ENCODE results near the gene MUC22. TPM values are rescaled to one million over a fixed set of nuclear protein-coding genes. Genes with fewer than 3 reads are reported as not detected.
"Not testable (repeated sequence)": the region's sequence is repeated elsewhere in the genome, so short reads cannot be mapped to it uniquely, and the experiment has no call there.

Gene MUC22
- total RNA-seq (not detected), polyA plus RNA-seq (ENCODE audit: insufficient read length in 2 of 2) (not detected)
- long read RNA-seq, donor 1 = 0 reads
- long read RNA-seq, donor 2 = 0 reads
- long read RNA-seq, donor 3 = 0 reads
- long read RNA-seq, donor 4 = 0 reads

DNA sequence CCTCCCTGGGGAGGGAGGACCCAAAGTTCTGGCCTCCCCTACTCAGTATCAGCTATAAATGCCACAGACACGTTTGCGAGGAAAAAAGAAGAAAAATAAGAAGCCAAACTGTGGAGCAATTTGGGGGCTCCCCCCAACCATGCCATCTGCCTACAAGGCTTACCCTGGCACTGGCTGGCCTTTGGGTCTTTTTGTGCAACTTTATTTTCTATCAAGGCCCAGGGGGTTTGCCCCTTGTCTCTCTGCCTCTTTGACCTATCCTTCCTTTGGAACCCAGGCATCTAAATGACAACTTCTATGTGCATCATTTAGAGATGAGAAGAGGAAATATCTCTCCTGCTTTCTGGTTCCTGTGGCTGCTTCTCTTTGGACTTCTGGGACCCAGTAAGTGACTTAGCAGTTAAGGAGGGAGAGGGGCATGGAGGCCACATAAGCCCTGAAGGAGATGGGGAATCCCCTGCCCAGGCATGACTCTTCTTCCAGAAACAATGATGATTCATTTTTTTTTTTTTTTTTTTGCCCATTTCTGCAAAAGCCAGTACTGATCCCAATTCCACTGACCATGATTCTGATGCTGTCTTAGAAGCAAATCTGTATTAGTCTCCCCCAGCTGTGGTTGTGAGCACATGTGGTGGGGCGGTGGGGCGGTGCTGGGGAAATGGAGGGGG lies at the start of gene MUC22:
Gene MUC22, plus strand, starts transcription at position 82 of the 668 bp plus-strand sequence. Its CDS starts 233 bp downstream, at position 315.
- no peak within 1 kb of the TSS for H3K4me3 ChIP-seq (ENCODE audit: low read depth, low read length)
- WGBS (ENCODE audit: insufficient coverage) = 92% methylated on average over 2 of the region's 4 CpGs
- peaks cover 3% of the 10 kb centered on the region for H3K9me3 ChIP-seq (ENCODE audit: control insufficient read depth, insufficient read depth, low read length)
- DNase-seq (ENCODE audit: low read depth in 4 of 6, low spot score in 6 of 6) = no peak
- peaks cover 5% of the 10 kb centered on the region for H3K4me1 ChIP-seq (ENCODE audit: control insufficient read depth, insufficient read depth, low read length)
- H3K27me3 ChIP-seq (ENCODE audit: control insufficient read depth, insufficient read depth, low read length) = no peaks in the 10 kb centered on the region
- no peak within 1 kb of the TSS for H3K27ac ChIP-seq (ENCODE audit: low read depth, low read length)
- no peaks in the 10 kb centered on the region for H3K36me3 ChIP-seq (ENCODE audit: control insufficient read depth, insufficient read depth, low read length)

DNA sequence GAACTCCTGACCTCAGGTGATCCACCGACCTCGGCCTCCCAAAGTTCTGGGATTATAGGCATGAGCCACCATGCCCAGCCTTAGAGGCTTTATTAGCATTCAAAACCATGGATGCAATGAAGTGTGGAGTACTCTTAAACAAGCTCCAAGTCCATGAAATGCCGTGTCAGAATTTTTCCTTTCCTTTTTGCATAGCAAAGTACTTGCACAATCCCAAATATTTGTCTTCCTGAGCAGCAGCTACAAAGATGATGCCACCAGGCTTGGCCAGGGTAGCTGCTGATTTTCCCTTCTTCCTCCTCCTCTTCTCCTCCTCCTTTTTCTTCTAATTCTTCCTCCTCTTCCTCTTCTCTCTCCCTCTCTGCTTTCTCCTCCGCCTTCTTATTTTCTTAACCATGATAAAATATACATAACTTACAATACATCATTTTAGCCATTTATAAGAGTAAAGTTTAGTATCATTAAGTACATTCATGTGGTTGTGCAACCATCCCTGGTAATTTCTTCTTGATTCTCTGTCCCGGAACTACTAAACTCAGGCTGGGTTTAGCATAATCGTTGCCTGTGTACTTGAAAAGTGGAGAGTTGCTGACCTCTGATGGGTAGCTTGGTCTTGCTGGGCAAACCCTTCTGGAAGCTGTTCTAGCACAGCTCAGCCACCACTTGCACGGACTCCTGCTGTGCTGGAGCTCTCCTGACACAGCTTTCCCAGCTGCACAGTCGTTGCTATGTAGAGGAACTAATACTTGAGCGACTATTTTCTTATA lies 49.2 kb upstream of the MUC22 start:
- Histone ChIP-seq H3K9me3 (ENCODE audit: control insufficient read depth, insufficient read depth, low read length) (no peaks in the 10 kb centered on the region), H3K4me1 (ENCODE audit: control insufficient read depth, insufficient read depth, low read length) (peaks cover 5% of the 10 kb centered on the region), H3K36me3 (ENCODE audit: control insufficient read depth, insufficient read depth, low read length) (no peaks in the 10 kb centered on the region), H3K27me3 (ENCODE audit: control insufficient read depth, insufficient read depth, low read length) (no peaks in the 10 kb centered on the region), H3K27ac (ENCODE audit: low read depth, low read length) (no peak overlapping the region), H3K4me3 (ENCODE audit: low read depth, low read length) (no peak overlapping the region)
- no peak for DNase-seq (ENCODE audit: low read depth in 4 of 6, low spot score in 6 of 6)
- WGBS (ENCODE audit: insufficient coverage) = 79% methylated on average over 6 of the region's 9 CpGs

DNA sequence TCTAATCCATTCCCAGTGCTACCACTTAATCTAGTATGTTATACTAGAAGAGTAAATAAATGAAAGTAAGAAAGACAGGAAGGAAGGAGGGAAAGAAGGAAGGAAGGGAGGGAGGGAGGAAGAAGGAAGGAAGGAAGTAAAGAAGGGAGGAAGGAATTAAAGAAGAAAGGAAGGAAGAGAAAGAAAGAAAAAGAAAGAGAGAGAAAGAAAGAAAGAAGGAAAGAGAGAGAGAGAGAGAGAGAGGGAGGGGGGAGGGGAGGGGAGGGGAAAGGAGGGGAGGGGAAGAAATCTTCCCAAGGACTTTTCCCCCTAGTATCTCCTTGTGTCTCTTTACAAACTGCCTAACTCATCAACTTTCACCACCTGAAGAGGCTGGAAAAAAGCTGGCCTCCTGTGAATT lies 47.6 kb upstream of the MUC22 start:
- no peaks in the 10 kb centered on the region for H3K36me3 ChIP-seq (ENCODE audit: control insufficient read depth, insufficient read depth, low read length)
- H3K4me3 ChIP-seq (ENCODE audit: low read depth, low read length) = no peak overlapping the region
- no peaks in the 10 kb centered on the region for H3K9me3 ChIP-seq (ENCODE audit: control insufficient read depth, insufficient read depth, low read length)
- peaks cover 3% of the 10 kb centered on the region for H3K4me1 ChIP-seq (ENCODE audit: control insufficient read depth, insufficient read depth, low read length)
- no peak for DNase-seq (ENCODE audit: low read depth in 4 of 6, low spot score in 6 of 6)
- H3K27ac ChIP-seq (ENCODE audit: low read depth, low read length) = no peak overlapping the region
- H3K27me3 ChIP-seq (ENCODE audit: control insufficient read depth, insufficient read depth, low read length) = no peaks in the 10 kb centered on the region

DNA sequence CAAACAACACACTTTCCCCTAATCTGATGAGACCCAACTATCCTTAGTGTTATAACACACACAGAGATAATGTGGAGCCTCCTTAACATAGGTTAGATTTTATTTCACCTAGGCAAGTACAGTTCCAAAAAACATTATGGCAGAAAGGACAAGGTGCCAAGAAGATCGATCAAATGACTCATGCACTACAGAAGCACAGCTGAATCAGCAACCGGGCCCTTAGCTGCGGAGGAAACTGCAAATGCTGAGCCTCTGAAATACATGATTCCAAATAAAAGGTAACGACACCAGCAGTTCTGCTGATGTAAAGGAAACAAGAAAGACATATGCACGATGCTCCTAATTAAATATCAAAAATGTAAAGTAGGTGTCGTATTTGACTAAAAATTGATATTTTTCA lies 46.6 kb upstream of the MUC22 start:
- 69% methylated on average over 2 of the region's 6 CpGs for WGBS (ENCODE audit: insufficient coverage)
- DNase-seq (ENCODE audit: low read depth in 4 of 6, low spot score in 6 of 6) = peak in 1 of 6 donors; percentile 51
- Histone ChIP-seq H3K4me1 (ENCODE audit: control insufficient read depth, insufficient read depth, low read length) (peaks cover 3% of the 10 kb centered on the region), H3K4me3 (ENCODE audit: low read depth, low read length) (no peak overlapping the region), H3K27ac (ENCODE audit: low read depth, low read length) (no peak overlapping the region), H3K27me3 (ENCODE audit: control insufficient read depth, insufficient read depth, low read length) (no peaks in the 10 kb centered on the region), H3K9me3 (ENCODE audit: control insufficient read depth, insufficient read depth, low read length) (no peaks in the 10 kb centered on the region), H3K36me3 (ENCODE audit: control insufficient read depth, insufficient read depth, low read length) (no peaks in the 10 kb centered on the region)

DNA sequence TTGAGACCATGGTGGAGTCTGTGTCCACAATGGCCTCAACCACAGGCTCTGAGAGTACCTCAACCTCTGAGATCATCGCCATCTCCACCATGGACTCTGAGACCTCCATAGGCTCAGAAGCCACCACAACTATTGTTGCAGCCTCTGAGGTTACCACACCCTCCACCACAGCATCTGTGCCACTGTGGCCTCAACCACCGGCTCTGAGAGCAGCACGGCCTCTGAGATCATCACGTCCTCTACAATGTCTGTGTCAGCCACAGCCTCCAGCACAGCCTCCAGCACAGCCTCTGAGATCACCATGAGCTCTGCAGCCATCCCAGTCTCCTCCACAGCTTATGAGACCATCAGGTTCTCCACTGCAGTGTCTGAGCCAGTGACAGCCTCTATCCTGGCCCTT lies 46.2 kb upstream of the MUC22 start:
- Histone ChIP-seq H3K27ac (ENCODE audit: low read depth, low read length) (no peak overlapping the region), H3K27me3 (ENCODE audit: control insufficient read depth, insufficient read depth, low read length) (no peaks in the 10 kb centered on the region), H3K4me3 (ENCODE audit: low read depth, low read length) (no peak overlapping the region), H3K36me3 (ENCODE audit: control insufficient read depth, insufficient read depth, low read length) (no peaks in the 10 kb centered on the region), H3K9me3 (ENCODE audit: control insufficient read depth, insufficient read depth, low read length) (no peaks in the 10 kb centered on the region), H3K4me1 (ENCODE audit: control insufficient read depth, insufficient read depth, low read length) (peaks cover 3% of the 10 kb centered on the region)
- 97% methylated on average over 4 of the region's 4 CpGs for WGBS (ENCODE audit: insufficient coverage)
- DNase-seq (ENCODE audit: low read depth in 4 of 6, low spot score in 6 of 6) = no peak

DNA sequence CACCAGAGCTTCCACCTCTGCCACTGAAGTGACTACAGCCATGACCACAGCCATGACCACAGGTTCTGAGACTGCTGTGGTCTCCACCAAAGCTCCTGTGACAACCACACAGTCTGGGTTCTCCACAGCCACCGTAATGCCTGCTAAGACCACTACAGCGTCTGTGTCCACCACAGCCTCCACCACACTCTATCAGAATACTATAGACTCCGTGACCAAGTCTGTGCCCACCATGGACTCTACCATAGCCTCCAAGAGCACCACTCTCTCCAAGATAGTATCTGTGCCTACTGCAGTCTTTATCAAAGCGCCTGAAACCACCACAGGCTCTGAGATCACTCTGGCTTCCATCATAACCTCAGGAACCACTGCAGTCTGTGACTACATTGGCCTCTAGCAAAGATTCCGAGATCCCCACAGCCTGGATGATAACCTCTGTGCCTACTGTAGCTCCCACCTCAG lies 45.1 kb upstream of the MUC22 start:
- Histone ChIP-seq H3K36me3 (ENCODE audit: control insufficient read depth, insufficient read depth, low read length) (no peaks in the 10 kb centered on the region), H3K9me3 (ENCODE audit: control insufficient read depth, insufficient read depth, low read length) (no peaks in the 10 kb centered on the region), H3K4me1 (ENCODE audit: control insufficient read depth, insufficient read depth, low read length) (peaks cover 3% of the 10 kb centered on the region), H3K27ac (ENCODE audit: low read depth, low read length) (no peak overlapping the region), H3K27me3 (ENCODE audit: control insufficient read depth, insufficient read depth, low read length) (no peaks in the 10 kb centered on the region), H3K4me3 (ENCODE audit: low read depth, low read length) (no peak overlapping the region)
- DNase-seq (ENCODE audit: low read depth in 4 of 6, low spot score in 6 of 6) = no peak
- 96% methylated on average over 5 of the region's 5 CpGs for WGBS (ENCODE audit: insufficient coverage)

DNA sequence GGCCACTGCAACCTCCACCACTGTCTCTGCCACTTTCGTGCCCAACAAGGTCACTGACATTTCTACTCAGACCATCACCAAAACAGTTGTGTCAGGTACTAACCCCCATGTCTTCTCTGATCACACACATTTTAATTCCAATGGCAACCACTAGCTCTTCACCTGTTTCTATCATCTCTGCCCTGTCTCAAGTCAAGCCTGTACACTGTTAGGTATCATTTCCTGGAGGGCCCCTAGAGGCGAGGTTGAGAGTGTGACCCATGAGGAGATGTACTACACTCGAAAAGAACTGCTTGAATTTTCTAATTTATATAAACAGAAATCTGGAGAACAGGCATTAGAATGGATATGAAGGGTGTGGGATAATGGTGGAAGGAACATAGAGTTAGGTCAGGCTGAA lies 44.1 kb upstream of the MUC22 start:
- H3K9me3 ChIP-seq (ENCODE audit: control insufficient read depth, insufficient read depth, low read length) = no peaks in the 10 kb centered on the region
- WGBS (ENCODE audit: insufficient coverage) = 100% methylated on average over 1 of the region's 3 CpGs

DNA sequence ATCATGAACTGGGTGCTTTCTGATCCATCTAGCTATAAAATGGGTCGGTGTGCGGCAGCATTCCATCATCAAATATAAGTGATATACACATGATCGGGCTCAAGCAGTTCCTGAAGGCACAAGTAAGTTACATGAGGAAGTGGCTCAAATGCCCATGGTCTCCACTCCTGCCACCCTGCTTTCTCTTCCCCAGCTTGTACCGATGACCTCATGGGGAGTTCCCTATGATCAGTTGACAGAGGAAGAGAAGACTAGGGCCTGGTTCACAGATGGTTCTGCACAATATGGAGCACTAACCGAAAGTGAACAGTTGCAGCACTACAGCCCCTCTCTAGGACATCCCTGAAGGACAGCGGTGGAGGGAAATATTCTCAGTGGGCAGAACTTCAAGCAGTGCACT lies 41.1 kb upstream of the MUC22 start:
- H3K4me1 ChIP-seq (ENCODE audit: control insufficient read depth, insufficient read depth, low read length); H3K9me3 ChIP-seq (ENCODE audit: control insufficient read depth, insufficient read depth, low read length); H3K27ac ChIP-seq (ENCODE audit: low read depth, low read length); H3K36me3 ChIP-seq (ENCODE audit: control insufficient read depth, insufficient read depth, low read length); H3K27me3 ChIP-seq (ENCODE audit: control insufficient read depth, insufficient read depth, low read length); H3K4me3 ChIP-seq (ENCODE audit: low read depth, low read length); DNase-seq (ENCODE audit: low read depth in 4 of 6, low spot score in 6 of 6): not testable (repeated sequence)
- WGBS (ENCODE audit: insufficient coverage) = 97% methylated on average over 3 of the region's 6 CpGs

More for the DNA sequence above, 44.1 kb upstream of the MUC22 start:
- peaks cover 3% of the 10 kb centered on the region for H3K4me1 ChIP-seq (ENCODE audit: control insufficient read depth, insufficient read depth, low read length)
- no peak overlapping the region for H3K4me3 ChIP-seq (ENCODE audit: low read depth, low read length)
- no peak overlapping the region for H3K27ac ChIP-seq (ENCODE audit: low read depth, low read length)
- no peaks in the 10 kb centered on the region for H3K27me3 ChIP-seq (ENCODE audit: control insufficient read depth, insufficient read depth, low read length)
- no peak for DNase-seq (ENCODE audit: low read depth in 4 of 6, low spot score in 6 of 6)
- H3K36me3 ChIP-seq (ENCODE audit: control insufficient read depth, insufficient read depth, low read length) = no peaks in the 10 kb centered on the region

DNA sequence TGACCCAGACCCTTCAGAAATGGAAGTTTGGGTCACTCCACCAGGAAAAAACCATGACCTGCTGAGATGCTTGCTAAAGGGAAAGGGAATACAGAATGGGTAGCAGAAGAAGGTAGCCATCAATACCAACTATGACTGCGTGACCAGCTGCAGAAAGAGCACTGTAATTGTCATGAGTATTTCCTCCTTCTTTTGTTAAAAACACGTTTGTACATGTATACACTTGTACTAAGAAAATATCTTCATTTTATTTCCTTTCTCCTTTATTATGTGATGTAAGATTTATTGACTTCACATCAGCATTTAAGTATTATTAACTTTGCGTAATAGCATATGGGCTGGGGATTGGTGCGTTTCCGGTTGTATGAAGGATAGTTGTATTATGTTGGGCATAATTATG lies 39.3 kb upstream of the MUC22 start:
- DNase-seq (ENCODE audit: low read depth in 4 of 6, low spot score in 6 of 6) = no peak
- WGBS (ENCODE audit: insufficient coverage) = 90% methylated on average over 2 of the region's 5 CpGs
- no peak overlapping the region for H3K4me3 ChIP-seq (ENCODE audit: low read depth, low read length)

DNA sequence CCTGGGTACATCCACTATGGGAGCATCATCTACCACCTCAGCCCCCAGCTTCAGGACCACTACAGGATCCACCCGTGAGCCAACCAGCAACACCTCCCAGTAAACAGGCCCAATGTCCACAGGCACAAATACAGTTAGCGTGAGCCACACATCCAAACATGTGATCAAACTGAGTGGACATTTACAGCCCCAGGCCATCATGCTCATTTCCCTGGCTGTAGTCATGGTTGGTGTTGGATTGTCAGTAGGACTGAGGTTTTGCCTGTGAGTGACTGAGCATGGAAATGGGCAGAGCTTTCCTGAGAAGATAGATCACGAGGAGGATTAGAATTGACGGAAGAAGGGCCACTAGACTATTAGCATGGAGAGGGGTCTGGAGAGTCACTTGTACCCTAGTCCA lies 37.5 kb upstream of the MUC22 start:
- DNase-seq (ENCODE audit: low read depth in 4 of 6, low spot score in 6 of 6) = no peak
- Histone ChIP-seq H3K9me3 (ENCODE audit: control insufficient read depth, insufficient read depth, low read length) (no peaks in the 10 kb centered on the region), H3K27me3 (ENCODE audit: control insufficient read depth, insufficient read depth, low read length) (no peaks in the 10 kb centered on the region), H3K4me1 (ENCODE audit: control insufficient read depth, insufficient read depth, low read length) (no peaks in the 10 kb centered on the region), H3K4me3 (ENCODE audit: low read depth, low read length) (no peak overlapping the region), H3K36me3 (ENCODE audit: control insufficient read depth, insufficient read depth, low read length) (no peaks in the 10 kb centered on the region), H3K27ac (ENCODE audit: low read depth, low read length) (no peak overlapping the region)
- 96% methylated on average over 4 of the region's 4 CpGs for WGBS (ENCODE audit: insufficient coverage)

More for the DNA sequence above, 39.3 kb upstream of the MUC22 start:
- no peaks in the 10 kb centered on the region for H3K27me3 ChIP-seq (ENCODE audit: control insufficient read depth, insufficient read depth, low read length)
- H3K4me1 ChIP-seq (ENCODE audit: control insufficient read depth, insufficient read depth, low read length) = no peaks in the 10 kb centered on the region
- no peaks in the 10 kb centered on the region for H3K36me3 ChIP-seq (ENCODE audit: control insufficient read depth, insufficient read depth, low read length)
- H3K27ac ChIP-seq (ENCODE audit: low read depth, low read length) = no peak overlapping the region
- no peaks in the 10 kb centered on the region for H3K9me3 ChIP-seq (ENCODE audit: control insufficient read depth, insufficient read depth, low read length)

Data from spinal cord (tissue), 10 donors.